Right lobe of liver (tissue), 4 donors: ENCODE measurements around the gene LSM10.

Experiments
- CTCF ChIP-seq, 4 donors: fragments of 200-600 bp in 3 of 4; fragments of 450-650 bp in 1 of 4; IDR thresholded peaks; one replicate each; pipeline versions ENCODE4 v1.5.1 to v1.8.0; 2016 to 2022; ENCODE audit warnings: antibody characterized with exemption in 4 of 4, mild to moderate bottlenecking in 2 of 4
- POLR2A ChIP-seq: fragments of 450-650 bp; IDR thresholded peaks from one replicate; pipeline ENCODE4 v1.6.1; 2017; ENCODE audit warnings: antibody characterized with exemption, mild to moderate bottlenecking
- donor health status: DM: no; HTN: no; CAD: no.
- donor health status: DM: no; HTN: no; CAD: no.
- donor health status: DM: no; HTN: yes; CAD: no.

- TF ChIP-seq CTCF (IDR thresholded peaks at IDR 0.05) (no peak), POLR2A (no peak)
Observed at GRCh38 chr1:36359911-36360550, 37.7 kb downstream of the LSM10 start.
